Uterus (tissue), 4 donors: Measurements from ENCODE around the gene SOHLH2. TPM values are rescaled to one million over a fixed set of nuclear protein-coding genes. Genes with fewer than 3 reads are reported as not detected.

ENCODE experiments used
- DNase-seq, 2 donors: peaks; one replicate each; pipeline ENCODE4 v3.0.0-alpha.2; 2019 to 2020
- H3K27ac ChIP-seq, 2 donors: fragments of 200-600 bp; sonication (generic); 1 replicate in 1 of 2; 2 replicates in 1 of 2; pipeline ENCODE4 v1.5.1; 2016 to 2018
- H3K27me3 ChIP-seq, 2 donors: fragments of 200-600 bp; sonication (generic); one replicate each; pipeline ENCODE4 v1.5.1; 2018 to 2019; ENCODE audit warnings: control low read depth in 1 of 2
- H3K36me3 ChIP-seq, 2 donors: fragments of 200-600 bp; sonication (generic); one replicate each; pipeline ENCODE4 v1.5.1; 2019; ENCODE audit warnings: control low read depth in 1 of 2
- H3K4me1 ChIP-seq, 2 donors: fragments of 200-600 bp; sonication (generic); one replicate each; pipeline ENCODE4 v1.5.1; 2018 to 2019; ENCODE audit warnings: control low read depth in 1 of 2
- H3K4me3 ChIP-seq, 2 donors: fragments of 200-600 bp; sonication (generic); 1 replicate in 1 of 2; 2 replicates in 1 of 2; pipeline ENCODE4 v1.5.1; 2018 to 2019; ENCODE audit warnings: mild to moderate bottlenecking in 1 of 2
- H3K9me3 ChIP-seq, 2 donors: fragments of 200-600 bp; sonication (generic); one replicate each; pipeline ENCODE4 v1.5.1; 2019; ENCODE audit warnings: control low read depth in 1 of 2
- POLR2A ChIP-seq, 2 donors: fragments of 450-650 bp; IDR thresholded peaks; one replicate each; pipeline ENCODE4 v1.6.1; 2016; ENCODE audit warnings: antibody characterized with exemption in 2 of 2, mild to moderate bottlenecking in 1 of 2, moderate library complexity in 1 of 2
- intact Hi-C: fragments of 100-400 bp; cut with DNase I; formaldehyde crosslinking; loops from one replicate; pipeline ENCODE4 v1.15.1; 2023; ENCODE audit warnings: low total_unique reads
- total RNA-seq, 4 donors: library from RNA; depleted of rRNA in 3 of 4; stranded (reverse); fragments of >200 nt in 3 of 4; gene quantifications; one replicate each; pipeline versions ENCODE4 v1.1.0 to v1.2.4, GENCODE V29; 2014 to 2023
- TF ChIP-seq, protein P1 (sequence below), 4 experiments: fragments of 200-600 bp in 2 of 4; fragments of 450-650 bp in 2 of 4; sonication (generic) in 2 of 4; IDR thresholded peaks; one replicate each; pipeline ENCODE4 v1.5.1; 2016 to 2019; ENCODE audit warnings: antibody characterized with exemption in 4 of 4, mild to moderate bottlenecking in 2 of 4, moderate library complexity in 1 of 4
- donor health status: DM: yes; HTN: yes; CAD: no.

Gene SOHLH2
- total RNA-seq, 4 donors from 2014 or later = 1.4 TPM; not detected in 3

DNA sequence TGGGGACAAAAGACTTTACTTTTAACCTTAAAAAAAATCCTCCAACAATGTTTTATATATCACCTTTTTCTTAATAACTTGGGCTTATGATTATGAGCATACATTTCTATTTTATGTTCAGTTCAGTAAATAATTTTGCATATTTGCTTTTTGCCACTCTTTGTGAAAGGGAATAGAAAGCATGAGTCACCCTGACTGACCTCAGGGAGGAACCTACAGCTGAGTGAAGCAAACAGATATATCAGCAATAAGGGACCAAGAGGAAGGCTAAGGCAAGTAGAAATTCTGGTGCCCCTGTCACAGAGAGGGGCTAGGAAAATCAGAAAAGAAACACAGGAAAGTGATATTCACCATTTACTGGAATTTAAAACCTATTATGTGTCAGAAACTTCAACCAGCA lies 37.2 kb upstream of the SOHLH2 start:
- no peak for DNase-seq
- H3K9me3 ChIP-seq = no peaks in the 10 kb centered on the region
- no peaks in the 10 kb centered on the region for H3K36me3 ChIP-seq
- H3K27me3 ChIP-seq = no peaks in the 10 kb centered on the region
- no peak overlapping the region for H3K4me3 ChIP-seq
- intact Hi-C loops = no loop called here
- no peaks in the 10 kb centered on the region for H3K4me1 ChIP-seq
- TF ChIP-seq, protein P1, sequence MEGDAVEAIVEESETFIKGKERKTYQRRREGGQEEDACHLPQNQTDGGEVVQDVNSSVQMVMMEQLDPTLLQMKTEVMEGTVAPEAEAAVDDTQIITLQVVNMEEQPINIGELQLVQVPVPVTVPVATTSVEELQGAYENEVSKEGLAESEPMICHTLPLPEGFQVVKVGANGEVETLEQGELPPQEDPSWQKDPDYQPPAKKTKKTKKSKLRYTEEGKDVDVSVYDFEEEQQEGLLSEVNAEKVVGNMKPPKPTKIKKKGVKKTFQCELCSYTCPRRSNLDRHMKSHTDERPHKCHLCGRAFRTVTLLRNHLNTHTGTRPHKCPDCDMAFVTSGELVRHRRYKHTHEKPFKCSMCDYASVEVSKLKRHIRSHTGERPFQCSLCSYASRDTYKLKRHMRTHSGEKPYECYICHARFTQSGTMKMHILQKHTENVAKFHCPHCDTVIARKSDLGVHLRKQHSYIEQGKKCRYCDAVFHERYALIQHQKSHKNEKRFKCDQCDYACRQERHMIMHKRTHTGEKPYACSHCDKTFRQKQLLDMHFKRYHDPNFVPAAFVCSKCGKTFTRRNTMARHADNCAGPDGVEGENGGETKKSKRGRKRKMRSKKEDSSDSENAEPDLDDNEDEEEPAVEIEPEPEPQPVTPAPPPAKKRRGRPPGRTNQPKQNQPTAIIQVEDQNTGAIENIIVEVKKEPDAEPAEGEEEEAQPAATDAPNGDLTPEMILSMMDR (IDR thresholded peaks at IDR 0.05) = no peak
- TF ChIP-seq POLR2A (IDR thresholded peaks at IDR 0.05) = no peak
- no peak overlapping the region for H3K27ac ChIP-seq

DNA sequence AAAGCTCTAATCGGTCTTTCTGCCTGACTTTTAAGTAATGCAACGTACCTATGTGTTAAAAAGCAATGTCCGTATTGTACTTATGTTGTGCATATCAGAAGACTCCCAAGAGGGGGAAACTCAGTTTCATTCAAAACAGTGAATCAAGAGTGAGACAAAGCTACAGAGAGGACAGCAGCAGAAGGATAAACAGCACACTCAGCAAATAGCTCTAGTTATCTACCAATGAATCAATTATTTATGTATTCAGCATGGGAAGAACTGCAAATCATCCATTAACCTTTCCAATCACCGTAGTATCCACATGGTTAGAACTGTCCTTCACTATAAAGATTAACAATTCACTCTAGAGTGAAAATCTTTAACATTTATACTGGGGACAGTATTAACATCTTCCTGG lies 36.7 kb upstream of the SOHLH2 start:
- H3K4me3 ChIP-seq = no peak overlapping the region
- no peaks in the 10 kb centered on the region for H3K9me3 ChIP-seq
- no peak for DNase-seq
- no peak overlapping the region for H3K27ac ChIP-seq
- no peaks in the 10 kb centered on the region for H3K36me3 ChIP-seq
- TF ChIP-seq, protein P1 (IDR thresholded peaks at IDR 0.05) = no peak
- no peak for TF ChIP-seq POLR2A (IDR thresholded peaks at IDR 0.05)
- no peaks in the 10 kb centered on the region for H3K4me1 ChIP-seq
- intact Hi-C loops = no loop called here
- H3K27me3 ChIP-seq = no peaks in the 10 kb centered on the region

DNA sequence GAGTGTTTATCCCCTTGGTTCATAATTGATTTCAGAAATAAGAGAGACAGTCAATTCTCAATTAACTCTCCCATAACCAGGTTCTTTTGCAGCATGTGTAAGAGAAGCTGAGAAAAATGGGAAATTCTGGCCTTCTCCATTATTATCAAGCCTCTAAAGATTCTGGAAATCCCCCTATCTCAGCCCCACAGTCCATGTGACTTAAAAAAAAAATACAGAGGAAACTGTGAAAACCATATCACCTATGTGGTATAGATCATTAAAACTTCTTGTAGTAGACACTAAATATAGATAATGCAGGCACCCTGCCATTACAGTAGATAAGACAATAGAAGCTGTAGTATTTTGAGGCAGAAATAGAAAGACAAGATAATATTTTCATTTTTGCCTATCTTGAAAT lies 34.3 kb upstream of the SOHLH2 start:
- Histone ChIP-seq H3K4me3 (no peak overlapping the region), H3K9me3 (no peaks in the 10 kb centered on the region), H3K36me3 (no peaks in the 10 kb centered on the region), H3K27ac (no peak overlapping the region), H3K4me1 (no peaks in the 10 kb centered on the region), H3K27me3 (no peaks in the 10 kb centered on the region)
- DNase-seq = no peak
- TF ChIP-seq POLR2A (IDR thresholded peaks at IDR 0.05) = no peak
- TF ChIP-seq, protein P1 (IDR thresholded peaks at IDR 0.05) = no peak
- intact Hi-C loops = no loop called here

DNA sequence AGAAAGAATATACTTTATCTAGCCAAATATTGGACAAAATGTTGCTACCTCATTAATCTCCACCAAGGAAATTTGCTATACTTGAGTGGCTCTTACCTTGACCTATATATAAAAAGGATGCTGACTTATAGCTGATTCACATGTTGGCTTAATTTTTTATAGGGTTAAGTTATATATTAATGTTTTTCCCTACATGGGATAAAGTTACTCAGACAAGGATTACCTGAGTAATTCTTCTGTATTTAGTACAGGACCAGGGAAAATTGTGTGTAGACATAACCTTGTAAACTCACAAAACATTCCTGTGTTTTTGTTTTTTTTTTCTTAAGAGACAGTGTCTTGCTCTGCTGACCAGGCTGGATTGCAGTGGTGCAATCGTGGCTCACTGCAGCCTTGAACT lies 30.6 kb upstream of the SOHLH2 start:
- no peaks in the 10 kb centered on the region for H3K9me3 ChIP-seq
- H3K4me1 ChIP-seq = no peaks in the 10 kb centered on the region
- no peak overlapping the region for H3K4me3 ChIP-seq
- H3K27ac ChIP-seq = no peak overlapping the region
- no peak for TF ChIP-seq POLR2A (IDR thresholded peaks at IDR 0.05)
- TF ChIP-seq, protein P1 (IDR thresholded peaks at IDR 0.05) = no peak
- no peaks in the 10 kb centered on the region for H3K27me3 ChIP-seq
- intact Hi-C loops = no loop called here
- DNase-seq = no peak
- no peaks in the 10 kb centered on the region for H3K36me3 ChIP-seq

DNA sequence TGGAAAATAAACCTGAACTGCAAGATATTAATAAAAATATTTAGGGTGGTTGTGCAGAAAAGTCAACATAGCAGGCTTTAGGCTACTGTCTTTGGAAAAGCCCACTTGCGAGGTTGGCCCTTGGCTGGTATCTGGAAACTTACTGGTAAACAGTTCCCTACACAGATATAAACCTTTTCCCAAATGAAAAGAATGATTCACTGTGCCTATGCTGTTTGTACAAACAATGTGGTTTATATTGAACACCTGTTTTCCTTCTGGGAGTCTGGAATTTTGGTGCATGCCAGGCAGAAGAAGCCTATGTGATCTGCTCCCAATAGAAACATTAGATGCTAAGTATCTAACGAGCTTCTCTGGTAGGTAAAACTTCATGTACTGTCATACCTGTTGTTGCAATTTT lies 29.7 kb upstream of the SOHLH2 start:
- no peaks in the 10 kb centered on the region for H3K36me3 ChIP-seq
- TF ChIP-seq POLR2A (IDR thresholded peaks at IDR 0.05) = no peak
- TF ChIP-seq, protein P1 (IDR thresholded peaks at IDR 0.05) = no peak
- DNase-seq = no peak
- no peaks in the 10 kb centered on the region for H3K4me1 ChIP-seq
- intact Hi-C loops = no loop called here
- no peak overlapping the region for H3K27ac ChIP-seq
- no peaks in the 10 kb centered on the region for H3K9me3 ChIP-seq
- no peak overlapping the region for H3K4me3 ChIP-seq
- no peaks in the 10 kb centered on the region for H3K27me3 ChIP-seq
